SK-N-MC (cell line): ENCODE measurements around the gene ANO3.

Source experiments
- EZH2 ChIP-seq: fragments of 200-600 bp; sonication (generic); IDR thresholded peaks from one replicate; pipeline ENCODE4 v1.6.1; 2017; ENCODE audit warnings: antibody characterized with exemption
- FOXP2 ChIP-seq: optimal IDR thresholded peaks from 2 replicates; pipeline ENCODE3; 2011; ENCODE audit warnings: mild to moderate bottlenecking, moderate library complexity; ENCODE audit not compliant: insufficient read depth; ENCODE audit errors: extremely low read length, control extremely low read depth
- POLR2AphosphoS5 ChIP-seq: IDR thresholded peaks from 2 replicates; pipeline ENCODE4 v1.6.1; 2012; ENCODE audit warnings: mild to moderate bottlenecking, low read depth, low read length, borderline replicate concordance

GRCh38 chr11:26326793-26327400 lies 5.0 kb upstream of the ANO3 start:
- no peak for TF ChIP-seq POLR2AphosphoS5
- TF ChIP-seq EZH2: no peak
- TF ChIP-seq FOXP2: no peak
